Astrocyte (in vitro differentiated cells and primary cell): ENCODE measurements around the gene COG5.

Experiments
- CTCF ChIP-seq: IDR thresholded peaks from 2 replicates; pipeline ENCODE4 v1.5.1; 2011; ENCODE audit warnings: low read depth, mild to moderate bottlenecking, inconsistent platforms, low read length, moderate library complexity; ENCODE audit not compliant: insufficient read depth
- EZH2 ChIP-seq: IDR thresholded peaks from 2 replicates; pipeline ENCODE4 v1.6.1; 2012; ENCODE audit warnings: mild to moderate bottlenecking, low read length, inconsistent platforms; ENCODE audit not compliant: insufficient read depth

DNA sequence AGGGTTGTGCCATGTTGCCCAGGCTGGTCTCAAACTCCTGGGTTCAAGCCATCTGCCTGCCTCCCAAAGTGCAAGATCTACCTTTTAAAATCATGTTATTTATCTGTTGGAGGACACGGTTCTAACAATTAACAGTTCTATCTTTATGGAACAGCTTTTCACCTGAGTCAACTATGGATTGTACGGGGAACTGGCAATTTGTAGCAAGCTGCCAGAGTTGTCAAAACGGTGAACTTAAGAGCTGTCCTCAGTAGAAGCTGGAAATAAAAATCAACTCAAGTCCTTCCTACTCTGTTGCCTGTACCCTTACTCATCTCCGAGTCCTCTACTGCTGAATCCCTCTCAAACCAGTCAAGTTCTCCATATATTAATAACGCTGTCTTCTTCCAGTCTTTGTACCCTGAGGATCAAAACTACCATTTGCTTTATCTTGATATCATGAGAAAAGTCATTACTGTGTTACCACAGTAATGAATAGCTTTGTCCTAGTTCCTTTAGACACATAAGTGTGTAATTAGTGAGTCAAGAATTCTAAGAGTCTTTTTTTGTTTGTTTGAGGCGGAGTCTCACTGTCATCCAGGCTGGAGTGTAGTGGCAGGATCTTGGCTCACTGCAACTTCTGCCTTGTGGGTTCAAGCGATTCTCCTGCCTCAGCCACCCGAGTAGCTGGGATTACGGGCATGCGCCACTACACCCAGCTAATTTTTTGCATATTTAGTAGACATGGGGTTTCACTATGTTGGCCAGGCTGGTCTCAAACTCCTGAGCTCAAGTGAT is 366.7 kb downstream of the COG5 start:
- TF ChIP-seq CTCF (no peak), EZH2 (no peak)
